Activated CD8-positive, alpha-beta memory T cell treated with anti-CD3 and anti-CD28 coated beads for 24 hours (primary cell): ENCODE data around the gene USP15.
"Not testable (repeated sequence)": the region's sequence is repeated elsewhere in the genome, so short reads cannot be mapped to it uniquely, and the experiment has no call there.

Source experiments
- DNase-seq: peaks from one replicate; pipeline ENCODE4 v3.0.0-alpha.2; 2020

USP15 gene

DNA sequence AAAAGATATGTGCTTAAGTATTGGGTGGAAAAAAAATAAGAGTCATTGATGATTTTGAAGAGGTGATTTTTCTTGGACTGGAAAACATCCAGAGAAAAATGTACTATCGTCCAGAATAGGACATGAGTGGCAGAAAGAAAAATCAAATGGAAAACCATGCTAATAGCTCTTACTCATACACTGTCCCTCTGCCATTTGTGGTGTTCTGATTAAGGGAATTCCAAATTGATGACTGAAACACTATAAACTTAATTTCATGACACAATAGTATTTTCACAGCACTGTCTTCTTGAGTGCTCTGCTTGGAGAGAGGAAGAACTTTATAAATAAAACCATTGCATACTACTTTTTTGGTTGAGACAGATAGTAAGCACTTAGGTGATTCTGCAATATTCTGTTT lies 72.4 kb downstream of the USP15 start:
- no peak for DNase-seq

DNA sequence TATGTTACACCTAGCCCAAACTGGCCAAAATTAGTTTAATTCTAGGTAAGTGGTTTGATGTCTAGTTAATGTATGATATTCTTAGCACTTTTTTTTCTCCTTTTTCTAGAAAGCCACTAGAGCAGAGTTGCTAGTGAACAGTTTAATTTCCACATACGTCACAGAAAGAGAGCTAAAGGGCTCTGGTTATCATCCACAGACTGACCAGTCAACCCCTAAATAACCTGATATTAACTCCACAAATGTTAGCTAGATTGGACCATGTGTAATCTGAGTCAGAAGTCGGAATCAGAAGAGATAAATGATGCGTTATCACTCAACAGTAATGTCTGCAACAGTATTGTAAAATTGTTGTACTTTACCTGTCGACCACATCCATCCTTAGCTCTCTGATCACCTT lies 74.9 kb downstream of the USP15 start:
- no peak for DNase-seq

DNA sequence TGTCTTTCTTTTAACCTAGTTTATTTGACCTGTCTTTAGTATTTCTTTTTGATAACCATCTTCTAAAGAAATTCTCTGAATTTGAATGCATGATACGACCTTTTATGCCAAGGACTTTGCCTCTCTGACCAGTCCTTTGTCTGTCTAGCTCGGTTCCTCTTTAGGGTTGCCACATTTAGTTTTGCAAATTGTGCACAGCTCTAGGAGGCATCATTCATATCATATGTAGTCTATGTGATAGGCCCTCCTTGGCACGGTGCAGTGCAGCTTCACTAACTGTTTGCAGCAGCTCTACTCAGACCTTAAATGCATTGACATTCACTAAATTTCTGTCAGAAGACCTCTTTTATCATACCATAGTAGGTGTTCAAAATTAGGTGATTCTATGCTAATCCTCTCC lies 75.6 kb downstream of the USP15 start:
- DNase-seq, result no peak

DNA sequence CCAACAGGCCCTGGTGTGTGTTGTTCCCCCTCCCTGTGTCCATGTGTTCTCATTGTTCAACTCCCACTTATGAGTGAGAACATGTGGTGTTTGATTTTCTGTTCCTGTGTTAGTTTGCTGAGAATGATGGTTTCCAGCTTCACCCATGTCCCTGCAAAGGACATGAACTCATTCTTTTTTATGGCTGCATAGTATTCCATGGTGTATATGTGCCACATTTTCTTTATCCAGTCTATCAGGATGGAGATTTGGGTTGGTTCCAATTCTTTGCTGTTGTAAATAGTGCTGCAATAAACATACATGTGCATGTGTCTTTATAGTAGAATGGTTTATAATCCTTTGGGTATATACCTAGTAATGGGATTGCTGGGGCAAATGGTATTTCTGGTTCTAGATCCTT lies 77.4 kb downstream of the USP15 start:
- not testable (repeated sequence) for DNase-seq

DNA sequence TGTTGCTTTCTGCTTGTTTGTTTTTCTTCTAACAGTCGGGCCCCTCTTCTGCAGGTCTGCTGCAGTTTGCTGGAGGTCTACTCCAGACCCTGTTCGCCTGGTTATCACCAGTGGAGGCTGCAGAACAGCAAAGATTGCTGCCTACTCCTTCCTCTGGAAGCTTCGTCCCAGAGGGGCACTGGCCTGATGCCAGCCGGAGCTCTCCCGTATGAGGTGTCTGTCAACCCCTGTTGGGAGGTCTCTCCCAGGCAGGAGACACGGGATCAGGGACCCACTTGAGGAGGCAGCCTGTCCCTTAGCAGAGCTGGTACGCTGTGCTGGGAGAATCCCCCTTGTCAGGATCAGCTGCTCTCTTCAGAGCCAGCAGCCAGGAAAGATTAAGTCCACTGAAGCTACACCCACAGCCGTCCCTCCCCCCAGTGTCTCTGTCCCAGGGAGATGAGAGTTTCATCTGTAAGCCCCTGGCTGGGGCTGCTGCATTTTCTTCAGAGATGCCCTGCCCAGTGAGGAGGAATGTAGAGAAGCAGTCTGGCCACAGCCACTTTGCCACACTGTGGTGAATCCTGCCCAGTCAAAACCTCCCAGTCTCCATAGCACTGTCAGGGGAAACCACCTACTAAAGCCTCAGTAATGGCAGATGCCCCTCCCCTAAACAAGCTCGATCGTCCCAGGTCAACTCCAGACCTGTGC lies 82.6 kb downstream of the USP15 start:
- not testable (repeated sequence) for DNase-seq

DNA sequence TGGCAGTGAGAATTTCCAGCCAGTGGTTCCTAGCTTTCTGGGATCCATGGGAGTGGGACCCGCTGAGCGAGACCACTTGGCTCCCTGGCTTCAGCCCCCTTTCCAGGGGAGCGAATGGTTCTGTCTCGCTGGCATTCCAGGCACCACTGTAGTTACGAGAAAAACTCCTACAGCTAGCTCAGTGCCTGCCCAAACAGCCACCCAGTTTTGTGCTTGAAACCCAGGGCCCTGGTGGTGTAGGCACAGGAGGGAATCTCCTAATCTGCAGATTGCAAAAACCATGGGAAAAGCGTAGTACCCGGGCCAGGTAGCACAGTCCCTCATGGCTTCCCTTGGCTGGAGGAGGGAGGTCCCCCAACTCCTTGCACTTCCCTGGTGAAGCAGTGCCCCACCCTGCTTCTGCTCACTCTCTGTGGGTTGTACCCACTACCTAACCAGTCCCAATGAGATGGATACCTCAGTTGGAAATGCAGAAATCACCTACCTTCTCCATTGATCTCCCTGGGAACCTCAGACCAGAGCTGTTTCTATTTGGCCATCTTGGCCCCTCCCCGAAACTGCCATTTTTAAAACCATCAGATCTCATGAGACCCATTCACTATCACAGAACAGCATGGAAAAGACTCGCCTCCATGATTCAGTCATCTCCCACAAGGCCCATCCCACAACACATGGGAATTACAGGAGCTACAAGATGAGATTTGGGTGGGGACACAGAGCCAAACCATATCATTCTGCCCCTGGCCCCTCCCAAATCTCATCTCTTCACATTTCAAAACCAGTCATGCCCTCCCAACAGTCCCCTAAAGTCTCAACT lies 83.3 kb downstream of the USP15 start:
- not testable (repeated sequence) for DNase-seq

DNA sequence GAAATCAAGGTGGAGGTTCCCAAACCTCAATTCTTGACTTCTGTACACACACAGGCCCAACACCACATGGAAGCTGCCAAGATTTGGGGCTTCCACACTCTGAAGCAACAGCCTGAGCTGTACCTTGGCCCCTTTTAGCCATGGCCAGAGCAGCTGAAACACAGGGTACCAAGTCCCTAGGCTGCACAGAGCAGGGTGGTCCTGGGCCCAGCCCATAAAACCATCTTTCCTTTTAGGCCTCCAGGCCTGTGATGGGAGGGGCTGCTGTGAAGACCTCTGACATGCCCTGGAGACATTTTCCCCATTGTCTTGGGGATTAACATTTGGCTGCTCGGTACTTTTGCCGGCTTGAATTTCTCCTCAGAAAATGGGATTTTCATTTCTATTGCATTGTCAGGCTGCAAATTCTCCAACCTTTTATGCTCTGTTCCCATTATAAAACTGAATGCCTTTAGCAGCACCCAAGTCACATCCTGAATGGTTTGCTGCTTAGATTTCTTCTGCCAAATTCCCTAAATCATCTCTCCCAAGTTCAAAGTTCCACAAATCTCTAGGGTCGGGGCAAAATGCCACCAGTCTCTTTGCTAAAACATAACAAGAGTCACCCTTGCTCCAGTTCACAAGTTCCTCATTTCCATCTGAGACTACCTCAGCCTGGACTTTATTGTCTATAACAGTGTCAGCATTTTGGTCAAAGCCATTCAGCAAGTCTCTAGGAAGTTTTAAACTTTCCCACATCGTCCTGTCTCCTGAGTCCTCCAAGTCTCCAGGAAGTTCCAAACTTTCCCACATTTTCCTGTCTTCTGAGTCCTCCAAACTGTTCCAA lies 84.7 kb downstream of the USP15 start:
- not testable (repeated sequence) for DNase-seq

DNA sequence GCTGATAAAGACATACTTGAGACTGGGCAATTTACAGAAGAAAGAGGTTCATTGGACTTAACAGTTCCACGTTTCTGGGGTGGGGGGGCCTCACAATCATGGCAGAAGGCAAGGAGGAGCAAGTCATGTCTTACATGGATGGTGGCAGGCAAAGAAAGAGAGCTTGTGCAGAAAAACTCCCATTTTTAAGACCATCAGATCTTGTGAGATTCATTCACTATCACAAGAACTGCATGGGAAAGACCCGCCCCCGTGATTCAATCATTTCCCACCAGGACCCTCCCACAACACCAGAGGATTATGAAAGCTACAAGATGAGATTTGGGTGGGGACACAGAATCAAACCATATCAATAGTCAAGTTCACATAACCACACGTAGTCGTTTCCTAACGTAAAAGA lies 85.5 kb downstream of the USP15 start:
- DNase-seq, result no peak

DNA sequence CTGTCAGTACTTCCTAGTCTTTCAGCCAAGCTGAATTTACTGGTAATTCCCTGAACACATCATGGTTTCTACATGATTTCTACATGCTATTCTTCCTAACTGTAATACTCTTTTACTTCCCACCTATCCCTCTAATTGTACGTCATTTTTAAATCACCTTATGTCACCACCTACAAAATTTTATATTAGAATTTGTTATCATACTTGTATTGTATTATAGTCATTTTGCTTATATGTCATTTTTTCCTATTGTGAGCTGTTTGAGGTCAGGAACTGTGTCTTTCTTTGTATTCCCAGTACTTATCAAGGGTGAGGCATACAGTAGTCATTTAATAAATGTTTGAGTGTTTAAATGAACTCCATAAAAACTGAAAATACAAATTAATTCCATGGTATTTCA lies 86.6 kb downstream of the USP15 start:
- DNase-seq, result no peak

DNA sequence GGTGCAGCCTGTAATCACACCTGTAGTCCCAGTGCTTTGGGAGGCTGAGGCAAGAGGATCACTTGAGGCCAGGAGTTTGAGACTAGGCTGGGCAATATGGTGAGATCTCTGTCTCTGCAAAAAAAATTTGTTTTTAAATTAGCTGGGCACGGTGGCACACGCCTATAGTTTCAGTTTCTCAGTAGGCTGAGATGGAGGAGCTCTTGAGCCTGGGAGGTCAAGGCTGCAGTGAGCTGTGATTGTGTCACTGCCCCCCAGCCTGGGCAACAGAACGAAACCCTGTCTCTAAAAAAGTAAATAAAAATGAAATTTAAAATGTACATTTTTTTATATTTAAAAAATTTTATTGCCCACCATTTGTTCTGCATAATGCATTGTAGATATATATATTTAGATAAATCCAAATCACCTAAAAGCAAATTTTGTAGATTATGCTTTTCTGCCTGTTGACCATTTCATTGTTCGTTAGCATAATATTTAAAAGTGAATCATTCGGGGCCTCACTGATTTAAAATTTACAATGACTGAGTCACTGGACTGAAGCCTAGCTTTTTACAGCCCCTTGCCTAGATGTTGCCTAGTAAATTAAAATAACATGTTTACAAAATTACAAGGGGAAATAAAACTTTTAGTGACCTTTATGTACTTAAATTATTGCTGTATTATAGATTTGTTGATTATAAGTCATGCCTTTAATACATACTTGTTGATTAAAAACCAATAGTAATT lies 87.9 kb downstream of the USP15 start:
- no peak for DNase-seq

DNA sequence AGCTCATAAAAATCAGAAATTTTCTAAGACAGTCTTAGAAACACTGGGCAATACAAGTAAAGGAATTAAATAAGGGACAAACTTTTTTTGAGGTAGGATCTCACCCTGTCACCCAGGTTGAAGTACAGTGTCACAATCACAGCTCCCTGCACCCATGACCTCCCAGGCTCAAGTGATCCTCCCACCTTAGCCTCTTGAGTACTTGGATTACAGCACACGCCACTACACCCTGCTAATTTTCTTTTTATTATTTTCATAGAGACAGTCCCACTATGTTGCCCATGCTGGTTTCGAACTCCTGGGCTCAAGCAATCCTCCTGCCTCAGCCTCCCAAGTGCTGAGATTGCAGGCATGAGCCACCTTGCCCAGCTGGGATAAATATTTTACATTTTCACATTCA lies 90.3 kb downstream of the USP15 start:
- no peak for DNase-seq

DNA sequence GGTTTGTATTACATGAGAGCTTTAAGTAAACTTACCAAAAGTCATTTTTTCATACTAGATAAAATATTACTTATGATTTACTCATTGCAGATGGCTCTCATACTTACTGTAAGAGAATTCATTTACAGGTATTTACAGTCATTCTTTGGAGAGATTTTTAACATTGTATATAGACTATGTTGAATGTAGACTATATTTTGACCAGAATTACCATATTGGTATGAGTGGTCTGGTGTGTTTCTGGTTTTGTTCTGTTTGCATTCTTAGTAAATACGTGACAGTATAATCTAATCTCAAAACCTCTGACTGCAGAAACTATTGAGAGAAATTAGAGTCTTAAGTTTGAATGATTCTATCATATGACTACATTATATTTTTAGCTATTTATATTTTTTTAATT lies 91.1 kb downstream of the USP15 start:
- DNase-seq, result no peak

DNA sequence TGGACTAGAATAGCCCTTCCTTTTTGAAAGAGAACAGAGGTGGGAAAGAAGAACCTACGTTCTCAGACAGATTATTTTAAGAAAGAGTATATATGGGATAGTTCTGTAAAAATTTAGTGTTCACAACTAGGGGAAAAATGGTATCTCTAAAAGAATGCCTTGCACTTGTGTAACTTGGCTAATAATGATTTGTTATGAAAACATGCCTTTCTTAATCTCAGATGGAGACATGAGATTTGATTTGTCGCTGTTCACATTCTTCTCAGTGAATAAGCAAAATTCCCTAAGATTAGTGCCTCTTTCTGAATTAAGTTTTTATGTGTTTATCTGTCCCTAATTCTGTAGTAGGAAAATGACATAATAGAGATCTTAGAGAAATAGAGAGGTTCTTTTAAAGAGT lies 100.8 kb downstream of the USP15 start:
- no peak for DNase-seq

DNA sequence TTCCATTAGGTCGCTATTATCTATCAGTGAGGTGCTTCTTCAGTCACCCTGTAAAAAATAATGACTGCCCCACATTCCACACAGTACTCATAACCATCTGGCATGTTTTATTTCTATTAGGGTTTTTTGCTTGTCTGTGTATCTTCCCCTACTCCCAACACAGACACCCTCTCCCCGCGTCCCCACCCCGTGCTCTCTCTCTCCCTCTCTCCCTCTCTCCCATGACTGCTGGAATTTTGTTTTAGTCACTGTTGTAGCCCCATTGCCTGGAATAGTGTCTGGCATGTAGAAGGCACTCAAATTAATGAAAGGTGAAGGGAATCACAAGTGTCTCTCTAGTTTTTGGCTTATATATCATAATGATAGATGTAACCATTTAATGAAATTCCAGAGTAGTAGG lies 103.3 kb downstream of the USP15 start:
- no peak for DNase-seq

DNA sequence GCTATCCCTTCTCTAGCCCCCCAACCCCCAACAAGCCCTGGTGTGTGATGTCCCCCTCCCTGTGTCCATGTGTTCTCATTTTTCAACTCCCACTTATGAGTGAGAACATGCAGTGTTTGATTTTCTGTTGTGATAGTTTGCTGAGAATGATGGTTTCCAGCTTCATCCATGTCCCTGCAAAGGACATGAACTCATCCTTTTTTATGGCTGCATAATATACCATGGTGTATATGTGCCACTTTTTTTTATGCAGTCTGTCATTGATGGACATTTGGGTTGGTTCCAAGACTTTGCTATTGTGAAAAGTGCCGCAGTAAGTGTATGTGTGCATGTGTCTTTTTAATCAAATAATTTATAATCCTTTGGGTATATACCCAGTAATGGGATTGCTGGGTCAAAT lies 104.5 kb downstream of the USP15 start:
- DNase-seq, result not testable (repeated sequence)

DNA sequence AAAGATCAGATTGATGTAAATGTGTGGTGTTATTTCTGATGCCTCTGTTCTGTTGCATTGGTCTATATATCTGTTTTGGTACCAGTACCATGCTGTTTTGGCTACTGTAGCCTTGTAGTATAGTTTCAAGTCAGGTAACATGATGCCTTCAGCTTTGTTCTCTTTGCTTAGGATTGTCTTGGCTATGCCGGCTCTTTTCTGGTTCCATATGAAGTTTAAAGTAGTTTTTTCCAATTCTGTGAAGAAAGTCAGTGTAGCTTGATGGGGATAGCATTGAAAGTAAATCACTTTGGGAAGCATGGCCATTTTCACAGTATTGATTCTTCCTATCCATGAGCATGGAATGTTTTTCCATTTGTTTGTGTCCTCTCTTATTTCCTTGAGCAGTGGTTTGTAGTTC lies 105.6 kb downstream of the USP15 start:
- DNase-seq, result not testable (repeated sequence)

DNA sequence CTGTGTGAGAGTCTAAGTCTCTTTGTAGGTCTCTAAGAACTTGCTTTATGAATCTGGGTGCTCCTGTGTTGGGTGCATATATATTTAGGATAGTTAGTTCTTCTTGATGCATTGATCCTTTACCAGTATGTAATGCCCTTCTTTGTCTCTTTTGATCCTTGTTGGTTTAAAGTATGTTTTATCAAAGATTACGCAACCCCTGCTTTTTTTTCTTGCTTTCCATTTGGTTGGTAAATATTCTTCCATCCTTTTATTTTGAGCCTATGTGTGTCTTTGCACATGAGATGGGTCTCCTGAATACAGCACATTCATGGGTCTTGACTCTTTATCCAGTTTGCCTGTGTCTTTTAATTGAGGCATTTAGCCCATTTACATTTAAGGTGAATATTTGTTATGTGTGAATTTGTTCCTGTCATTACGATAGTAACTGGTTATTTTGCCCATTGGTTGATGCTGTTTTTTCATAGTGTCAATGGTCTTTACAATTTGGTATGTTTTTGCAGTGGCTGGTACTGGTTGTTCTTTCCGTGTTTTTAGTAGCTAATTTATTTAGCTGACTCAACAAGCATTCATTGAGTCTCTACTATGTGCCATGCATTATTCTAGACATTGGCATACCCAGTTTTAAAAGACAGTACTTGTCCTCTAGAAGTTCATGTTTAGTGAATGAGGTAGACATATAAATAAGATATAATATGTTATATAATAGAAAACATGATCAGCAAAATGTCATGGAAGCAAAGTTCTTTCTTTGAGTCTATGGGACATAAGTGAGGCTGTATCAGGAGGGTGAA lies 108.4 kb downstream of the USP15 start:
- DNase-seq, result not testable (repeated sequence)

DNA sequence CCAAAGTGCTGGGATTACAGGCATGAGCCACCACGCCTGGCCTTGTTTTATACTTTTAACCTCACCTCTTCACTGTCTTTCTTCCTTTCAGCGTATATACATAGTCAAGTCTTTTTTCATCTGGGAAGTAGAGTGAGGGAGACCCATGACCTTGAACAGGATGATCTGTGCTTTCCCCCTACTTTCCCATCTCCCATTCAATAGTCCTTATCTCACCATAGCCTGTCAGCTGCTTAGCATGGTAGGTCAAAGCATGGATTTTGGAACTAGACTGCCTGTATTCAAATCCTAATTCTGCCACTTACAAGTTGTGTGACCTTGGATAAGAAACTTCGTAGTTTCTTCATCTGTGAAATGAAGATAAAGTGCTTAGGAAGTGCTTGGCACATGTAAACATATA lies 110.0 kb downstream of the USP15 start:
- DNase-seq, result no peak

DNA sequence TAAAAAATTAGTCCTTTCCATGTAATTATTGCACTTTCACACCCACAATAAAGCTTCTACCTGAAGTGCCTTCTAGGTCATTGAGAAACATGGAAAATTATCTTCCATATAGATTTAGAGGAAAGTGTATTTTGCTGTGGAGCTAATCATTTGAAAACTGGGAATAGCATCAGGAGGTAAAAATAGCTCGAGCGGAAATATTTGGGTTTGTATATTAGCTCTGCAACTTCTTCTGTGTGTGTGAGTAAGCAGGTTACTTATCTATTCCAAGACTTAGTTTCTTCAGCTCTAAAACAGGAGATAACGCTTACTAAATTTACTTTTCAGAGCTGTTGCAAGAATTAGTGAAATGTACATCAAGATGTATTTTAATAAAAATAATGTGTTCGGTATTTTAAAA lies 111.5 kb downstream of the USP15 start:
- no peak for DNase-seq

DNA sequence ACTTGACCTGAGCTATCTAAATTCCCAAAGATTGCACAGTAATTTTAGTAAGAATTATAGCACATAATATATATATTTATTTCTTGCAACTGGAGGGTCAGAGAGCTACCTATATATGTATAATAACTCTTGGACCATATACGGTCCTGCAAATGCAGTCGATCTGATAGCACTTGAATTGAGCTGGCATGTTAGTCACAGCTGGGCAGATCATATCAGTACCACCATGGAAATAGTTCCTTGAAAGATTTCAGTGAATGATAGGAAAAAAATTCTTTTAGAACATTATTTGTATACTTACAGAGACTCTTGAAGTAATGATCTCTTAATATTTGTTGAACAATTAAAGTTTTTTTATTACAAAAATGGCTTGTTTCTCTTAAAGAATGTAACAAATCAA lies 111.9 kb downstream of the USP15 start:
- DNase-seq, result no peak

DNA sequence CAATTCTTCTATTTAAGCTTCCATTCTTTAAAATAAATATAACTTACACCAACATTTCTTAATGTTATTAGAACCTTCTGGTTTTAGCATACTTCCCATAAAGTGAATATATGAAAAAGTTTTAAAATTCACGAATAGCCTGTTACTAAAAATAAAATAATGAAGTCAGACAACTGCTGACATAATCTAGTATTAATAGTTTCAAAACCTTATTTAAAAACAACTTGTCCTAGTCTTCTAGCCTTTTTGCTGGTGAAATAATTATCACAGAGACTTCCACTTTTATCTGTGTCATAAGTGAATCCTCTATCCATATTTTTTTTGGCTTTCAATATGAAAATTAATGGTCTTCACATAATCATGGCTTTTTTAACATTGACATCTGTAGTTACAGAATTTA lies 112.6 kb downstream of the USP15 start:
- DNase-seq, result no peak

DNA sequence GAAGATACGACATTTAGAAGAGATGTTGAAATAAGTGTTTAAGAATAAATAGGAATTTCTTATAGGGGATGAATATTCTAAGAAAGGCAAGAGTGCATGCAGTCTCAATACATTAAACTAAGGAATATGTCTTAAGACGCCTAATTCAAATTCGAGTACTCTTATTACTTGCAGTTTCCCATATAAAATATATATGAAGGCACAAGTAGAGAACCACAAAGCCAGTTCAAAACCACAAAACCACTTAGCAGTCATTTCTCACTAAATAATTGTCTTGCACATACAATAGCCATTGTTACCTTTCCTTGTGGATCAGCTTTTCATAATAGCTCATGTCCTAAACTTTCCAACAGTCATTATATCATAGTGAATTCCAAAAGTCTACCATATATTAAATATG lies 115.4 kb downstream of the USP15 start:
- DNase-seq, result no peak
